SK-N-SH (cell line): ENCODE data around the gene TEPSIN. TPM values are rescaled to one million over a fixed set of nuclear protein-coding genes. Genes with fewer than 3 reads are reported as not detected.
A peak's percentile ranks its signal among the peaks of the same experiment; 100 is the strongest.

ENCODE experiments used
- CTCF ChIA-PET: fragments of 300-600, 350-600 bp; formaldehyde crosslinking; extraction: SDS; loops from one replicate; lab custom pipeline; 2021; lab: Yijun Ruan, JAX
- POLR2A ChIA-PET: fragments of 350-600 bp; sonication (Branson Sonifier 250); formaldehyde crosslinking; extraction: SDS; loops from one replicate; lab custom pipeline; 2020; ENCODE audit warnings: antibody characterized with exemption, inconsistent platforms; lab: Yijun Ruan, JAX
- DNase-seq: peaks from one replicate; pipeline ENCODE4 v3.0.0; 2012
- H2AFZ ChIP-seq: fragments of 200-600 bp; sonication (generic); 2 replicates; pipeline ENCODE4 v1.8.1; 2016; ENCODE audit warnings: antibody characterized with exemption, mild to moderate bottlenecking, low read depth
- H3F3A ChIP-seq: fragments of 200-600 bp; sonication (generic); replicated peaks from 2 replicates; pipeline ENCODE3; 2016; ENCODE audit warnings: antibody characterized with exemption, mild to moderate bottlenecking; ENCODE audit not compliant: insufficient read depth
- H3K27ac ChIP-seq, 2 experiments: fragments of 200-500 bp in 1 of 2; fragments of 200-600 bp in 1 of 2; sonication (Bioruptor generic) in 1 of 2; sonication (generic), shearing (Covaris generic) in 1 of 2; 2 replicates each; pipeline versions ENCODE4 v1.5.1 to v1.6.1; 2014 to 2016; ENCODE audit warnings: low read depth in 2 of 2, inconsistent platforms in 1 of 2, low read length in 1 of 2, mild to moderate bottlenecking in 1 of 2, mixed read lengths in 1 of 2
- H3K27me3 ChIP-seq: fragments of 200-600 bp; sonication (generic), shearing (Covaris generic); 2 replicates; pipeline ENCODE4 v1.6.1; 2016; ENCODE audit warnings: mixed run types; ENCODE audit not compliant: insufficient read depth
- H3K36me3 ChIP-seq, 2 experiments: fragments of 200-500 bp in 1 of 2; fragments of 200-600 bp in 1 of 2; sonication (Bioruptor generic) in 1 of 2; sonication (generic) in 1 of 2; replicated peaks in 1 of 2; 2 replicates each; pipeline versions ENCODE3 to v1.5.1; 2014 to 2016; ENCODE audit warnings: low read length in 1 of 2, mild to moderate bottlenecking in 1 of 2; ENCODE audit not compliant: insufficient read depth in 2 of 2, control insufficient read depth in 1 of 2
- H3K4me1 ChIP-seq, 2 experiments: fragments of 200-500 bp in 1 of 2; fragments of 200-600 bp in 1 of 2; sonication (Bioruptor generic) in 1 of 2; sonication (generic), shearing (Covaris generic) in 1 of 2; 2 replicates each; pipeline versions ENCODE4 v1.5.1 to v1.6.1; 2014 to 2016; ENCODE audit warnings: low read depth in 1 of 2, low read length in 1 of 2, mixed run types in 1 of 2; ENCODE audit not compliant: insufficient read depth in 2 of 2, control insufficient read depth in 1 of 2
- H3K4me2 ChIP-seq: fragments of 200-600 bp; sonication (generic), shearing (Covaris generic); 2 replicates; pipeline ENCODE4 v1.6.1; 2017; ENCODE audit warnings: mixed run types
- H3K4me3 ChIP-seq, 2 experiments: fragments of 200-500 bp in 1 of 2; fragments of 200-600 bp in 1 of 2; sonication (Bioruptor generic) in 1 of 2; sonication (generic), shearing (Covaris generic) in 1 of 2; 2 replicates each; pipeline versions ENCODE4 v1.5.1 to v1.8.1; 2014 to 2016; ENCODE audit warnings: low read depth in 2 of 2, inconsistent platforms in 1 of 2, low read length in 1 of 2, mild to moderate bottlenecking in 1 of 2, mixed read lengths in 1 of 2, moderate library complexity in 1 of 2
- H3K79me2 ChIP-seq: fragments of 200-600 bp; sonication (generic); 2 replicates; pipeline ENCODE4 v1.8.1; 2017; ENCODE audit warnings: mild to moderate bottlenecking; ENCODE audit not compliant: insufficient read depth
- H3K9ac ChIP-seq: fragments of 200-600 bp; sonication (generic); 2 replicates; pipeline ENCODE4 v1.6.1; 2017; ENCODE audit warnings: mixed run types
- H3K9me2 ChIP-seq: fragments of 200-600 bp; sonication (generic); 2 replicates; pipeline ENCODE4 v1.6.1; 2017; ENCODE audit warnings: mixed run types
- H3K9me3 ChIP-seq: fragments of 200-600 bp; sonication (generic); 2 replicates; pipeline ENCODE4 v1.6.1; 2017; ENCODE audit warnings: mixed run types, mild to moderate bottlenecking, moderate library complexity
- H4K20me1 ChIP-seq: fragments of 200-600 bp; sonication (generic); 2 replicates; pipeline ENCODE4 v1.6.1; 2017; ENCODE audit warnings: mild to moderate bottlenecking, mixed run types; ENCODE audit not compliant: insufficient read depth
- CTCF ChIP-seq: fragments of 200-600 bp; sonication (generic); IDR thresholded peaks from 2 replicates; pipeline ENCODE4 v1.6.1; 2017; ENCODE audit warnings: antibody characterized with exemption, mild to moderate bottlenecking, moderate library complexity
- EP300 ChIP-seq, 2 experiments: IDR thresholded peaks; 2 replicates each; pipeline versions ENCODE4 v1.4.0 to v1.6.1; 2012; ENCODE audit warnings: borderline replicate concordance in 1 of 2, low read depth in 1 of 2, low read length in 1 of 2
- EZH2phosphoT487 ChIP-seq: fragments of 200-600 bp; sonication (generic); IDR thresholded peaks from 2 replicates; pipeline ENCODE4 v1.6.1; 2017; ENCODE audit warnings: low read depth, mixed run types, mild to moderate bottlenecking, antibody characterized with exemption, moderate library complexity, borderline replicate concordance
- FOXM1 ChIP-seq: IDR thresholded peaks from 2 replicates; pipeline ENCODE4 v1.4.0; 2012; ENCODE audit warnings: low read depth, mild to moderate bottlenecking
- PBX3 ChIP-seq: IDR thresholded peaks from 2 replicates; pipeline ENCODE4; 2012
- POLR2AphosphoS5 ChIP-seq: IDR thresholded peaks from 2 replicates; pipeline ENCODE4 v1.6.1; 2012; ENCODE audit warnings: low read depth, low read length
- RAD21 ChIP-seq: IDR thresholded peaks from 2 replicates; pipeline ENCODE4 v1.6.1; 2012; ENCODE audit warnings: mild to moderate bottlenecking, low read length
- RCOR1 ChIP-seq: fragments of 150-350 bp; IDR thresholded peaks from 2 replicates; pipeline ENCODE4 v1.6.1; 2017; ENCODE audit warnings: antibody characterized with exemption, low read length
- REST ChIP-seq: IDR thresholded peaks from 2 replicates; pipeline ENCODE4 v1.6.1; 2012; ENCODE audit warnings: mild to moderate bottlenecking, low read depth, low read length, moderate library complexity
- RXRA ChIP-seq: IDR thresholded peaks from 2 replicates; pipeline ENCODE4 v1.4.0; 2012; ENCODE audit warnings: low read depth, mild to moderate bottlenecking, borderline replicate concordance
- SIN3A ChIP-seq: IDR thresholded peaks from 2 replicates; pipeline ENCODE4 v1.6.1; 2012; ENCODE audit warnings: low read depth, mild to moderate bottlenecking, low read length, moderate library complexity, borderline replicate concordance
- SMC3 ChIP-seq: IDR thresholded peaks from 2 replicates; pipeline ENCODE4 v1.6.1; 2012; ENCODE audit warnings: low read depth, low read length, improper control_type of control experiment
- TAF1 ChIP-seq: IDR thresholded peaks from 2 replicates; pipeline ENCODE4 v1.6.1; 2012; ENCODE audit warnings: low read depth, mild to moderate bottlenecking, low read length, moderate library complexity, borderline replicate concordance
- TEAD4 ChIP-seq: IDR thresholded peaks from 2 replicates; pipeline ENCODE4 v1.4.0; 2012; ENCODE audit warnings: mild to moderate bottlenecking, borderline replicate concordance; ENCODE audit not compliant: insufficient read depth
- ZBTB33 ChIP-seq: IDR thresholded peaks from 2 replicates; pipeline ENCODE4 v1.4.0; 2012; ENCODE audit warnings: low read depth, borderline replicate concordance
- WGBS: methylation state at CpG from one replicate; pipeline ENCODE4 v1.1.6; 2017; ENCODE audit warnings: low lambda C conversion rate; 5-methylcytosine and 5-hydroxymethylcytosine counted together
- polyA plus RNA-seq, 3 experiments: library from polyadenylated mRNA; depleted of rRNA; stranded (reverse); fragments of >200 nt; gene quantifications; 2 replicates each; pipeline ENCODE4 v1.2.3, GENCODE V29; 2012

Gene TEPSIN
- polyA plus RNA-seq, 1 of the 3 experiments (the other 2 are of a cell fraction) = 35.3 TPM

GRCh38 chr17:81241648-81242420 is 3.0 kb upstream of the TEPSIN start:
- Histone ChIP-seq H3F3A (peaks cover 4% of the 10 kb centered on the region), H3K4me3 (no peak overlapping the region), H3K79me2 (peaks cover 49% of the 10 kb centered on the region), H3K36me3 (peaks cover 0 to 36% of the 10 kb centered on the region in 2 experiments), H3K27ac (peak overlapping the region in 1 of 2 experiments; percentile 44; a peak in 1 of 4 replicates), H3K9me2 (no peaks in the 10 kb centered on the region), H2AFZ (no peak overlapping the region), H3K4me2 (no peak overlapping the region), H4K20me1 (peaks cover 13% of the 10 kb centered on the region), H3K9me3 (no peaks in the 10 kb centered on the region), H3K9ac (no peak overlapping the region), H3K27me3 (no peaks in the 10 kb centered on the region), H3K4me1 (peaks cover 0 to 57% of the 10 kb centered on the region in 2 experiments; a peak in 2 of 4 replicates)
- DNase-seq = peak; percentile 96
- TF ChIP-seq TAF1 (no peak), POLR2AphosphoS5 (0 out of 2 replicates have a peak, but pooled peaks have one; percentile 1), RAD21 (peak; percentile 82), RXRA (no peak), CTCF (peak; percentile 89), RCOR1 (0 out of 2 replicates have a peak, but pooled peaks have one; percentile 22), EZH2phosphoT487 (no peak), SMC3 (peak; percentile 65)
- WGBS = 57% methylated on average over 21 of the region's 26 CpGs
- ChIA-PET POLR2A (no interaction called here), CTCF (interaction anchor here (0.7 to 12.8 kb wide), 11 partner anchors 9 to 294 kb away, joined by 3 to 133 read pairs (median 3); no protein-coding TSS in a partner anchor)

GRCh38 chr17:81241203-81241602 is 2.3 kb upstream of the TEPSIN start:
- WGBS = 94% methylated on average over 10 of the region's 10 CpGs
- peak overlapping the region in 1 of 2 experiments; percentile 44; a peak in 1 of 4 replicates for H3K27ac ChIP-seq
- peaks cover 54% of the 10 kb centered on the region for H3K79me2 ChIP-seq
- DNase-seq = no peak
- H3K4me3 ChIP-seq = no peak overlapping the region
- no peaks in the 10 kb centered on the region for H3K9me2 ChIP-seq
- H3F3A ChIP-seq = peaks cover 4% of the 10 kb centered on the region
- TF ChIP-seq REST = no peak
- TF ChIP-seq TEAD4 = no peak
- no peak for TF ChIP-seq POLR2AphosphoS5
- no peak for TF ChIP-seq ZBTB33
- no peak for TF ChIP-seq RAD21
- no peak for TF ChIP-seq FOXM1
- no peak for TF ChIP-seq EP300 (IDR thresholded peaks at IDR 0.05; ENCODE audit: borderline replicate concordance in 1 of 2, low read depth in 1 of 2, low read length in 1 of 2)
- no peak for TF ChIP-seq SIN3A
- TF ChIP-seq PBX3 = no peak
- H3K27me3 ChIP-seq = no peaks in the 10 kb centered on the region
- H3K9me3 ChIP-seq = no peaks in the 10 kb centered on the region
- POLR2A ChIA-PET = interaction anchor here (2.3 kb wide), 1 partner anchor 18 kb away, joined by 7 read pairs; the partner anchor contains the start of gene CEP131
- peak overlapping the region; percentile 99; the same call in 1 of the 2 replicates for H3K4me2 ChIP-seq
- H4K20me1 ChIP-seq = peaks cover 13% of the 10 kb centered on the region
- peaks cover 0 to 34% of the 10 kb centered on the region in 2 experiments for H3K36me3 ChIP-seq
- no peak overlapping the region for H2AFZ ChIP-seq
- CTCF ChIA-PET = interaction anchor here (1.1 to 12.8 kb wide), 6 partner anchors 11 to 217 kb away, joined by 3 to 133 read pairs (median 15); no protein-coding TSS in a partner anchor
- H3K9ac ChIP-seq = no peak overlapping the region
- peaks cover 0 to 57% of the 10 kb centered on the region in 2 experiments; a peak in 2 of 4 replicates for H3K4me1 ChIP-seq
